Left lung (tissue), 10 donors: ENCODE results near the gene EDIL3. TPM values are rescaled to one million over a fixed set of nuclear protein-coding genes. Genes with fewer than 3 reads are reported as not detected.

Source experiments
- ATAC-seq: fragments of 200-7000 bp; cut with Tn5 transposase; one replicate; pipeline ENCODE4 v1.9.1; 2020; ENCODE audit warnings: moderate library complexity
- DNase-seq, 4 donors: peaks; one replicate each; pipeline ENCODE4 v3.0.0-alpha.2; 2013 to 2020
- H3K27ac ChIP-seq, 2 donors: fragments of 200-600 bp; sonication (generic) in 1 of 2; one replicate each; pipeline versions ENCODE4 v1.5.0 to v1.8.0; 2020 to 2021
- H3K27me3 ChIP-seq, 2 donors: fragments of 200-600 bp; sonication (generic) in 1 of 2; one replicate each; pipeline versions ENCODE4 v1.5.0 to v1.8.0; 2020 to 2021
- H3K36me3 ChIP-seq, 2 donors: fragments of 200-600 bp; sonication (generic) in 1 of 2; one replicate each; pipeline versions ENCODE4 v1.5.0 to v1.8.0; 2020 to 2021
- H3K4me1 ChIP-seq, 2 donors: fragments of 200-600 bp; one replicate each; pipeline ENCODE4 v1.8.0; 2021
- H3K4me3 ChIP-seq, 2 donors: fragments of 200-600 bp; sonication (generic) in 1 of 2; one replicate each; pipeline versions ENCODE4 v1.5.0 to v1.8.0; 2020 to 2021; ENCODE audit warnings: mild to moderate bottlenecking in 1 of 2
- H3K9me3 ChIP-seq, 2 donors: fragments of 200-600 bp; sonication (generic) in 1 of 2; one replicate each; pipeline versions ENCODE4 v1.5.0 to v1.8.0; 2020 to 2021
- CTCF ChIP-seq, 2 donors: fragments of 200-600 bp; sonication (generic) in 1 of 2; IDR thresholded peaks; one replicate each; pipeline versions ENCODE4 v1.5.0 to v1.8.0; 2021; ENCODE audit warnings: antibody characterized with exemption in 2 of 2
- intact Hi-C, 2 donors: fragments of 100-400 bp; cut with DNase I; formaldehyde crosslinking; loops; one replicate each; pipeline versions ENCODE4 v1.11.2 to v1.14.2; 2022
- polyA plus RNA-seq, 6 donors: library from polyadenylated mRNA; unstranded; fragments of 120-200 nt; gene quantifications; one replicate each; pipeline ENCODE4 v1.2.1, GENCODE V29; 2013; ENCODE audit not compliant: insufficient read length in 6 of 6
- total RNA-seq, 2 donors: library from RNA; stranded (reverse); fragmentation: NEBNext Ultra II Directional; extraction: Animal tissue kit (Norgen Biotek cat#: 25700); gene quantifications; one replicate each; pipeline ENCODE4 v1.2.1, GENCODE V29; 2021
- donor health status: DM: no; HTN: yes; CAD: no.
- donor health status: DM: no; HTN: no; CAD: no.

EDIL3 gene
- total and polyA plus RNA-seq, 8 donors = 20.6 to 59.9 (median 42.3) TPM

- no peaks in the 10 kb centered on the region for H3K27me3 ChIP-seq
- no peak for ATAC-seq
- no peak for DNase-seq
- intact Hi-C loops = no loop called here
- H3K4me3 ChIP-seq = no peak overlapping the region
- H3K36me3 ChIP-seq = no peaks in the 10 kb centered on the region
- H3K9me3 ChIP-seq = no peaks in the 10 kb centered on the region
- TF ChIP-seq CTCF (IDR thresholded peaks at IDR 0.05) = no peak
- no peak overlapping the region for H3K27ac ChIP-seq
- H3K4me1 ChIP-seq = no peaks in the 10 kb centered on the region
Measured at GRCh38 chr5:84213861-84214260, 170.8 kb downstream of the EDIL3 start.

- Histone ChIP-seq H3K9me3 (no peaks in the 10 kb centered on the region), H3K4me3 (no peak overlapping the region), H3K36me3 (no peaks in the 10 kb centered on the region), H3K27me3 (no peaks in the 10 kb centered on the region), H3K4me1 (no peaks in the 10 kb centered on the region), H3K27ac (no peak overlapping the region)
- DNase-seq (no peak), ATAC-seq (no peak)
- TF ChIP-seq CTCF (IDR thresholded peaks at IDR 0.05) = no peak
- intact Hi-C loops = no loop called here
Measured at GRCh38 chr5:84213212-84213611, 171.5 kb downstream of the EDIL3 start.

- DNase-seq = no peak
- TF ChIP-seq CTCF (IDR thresholded peaks at IDR 0.05) = no peak
Measured at GRCh38 chr5:84204772-84205171, 179.9 kb downstream of the EDIL3 start.

DNA sequence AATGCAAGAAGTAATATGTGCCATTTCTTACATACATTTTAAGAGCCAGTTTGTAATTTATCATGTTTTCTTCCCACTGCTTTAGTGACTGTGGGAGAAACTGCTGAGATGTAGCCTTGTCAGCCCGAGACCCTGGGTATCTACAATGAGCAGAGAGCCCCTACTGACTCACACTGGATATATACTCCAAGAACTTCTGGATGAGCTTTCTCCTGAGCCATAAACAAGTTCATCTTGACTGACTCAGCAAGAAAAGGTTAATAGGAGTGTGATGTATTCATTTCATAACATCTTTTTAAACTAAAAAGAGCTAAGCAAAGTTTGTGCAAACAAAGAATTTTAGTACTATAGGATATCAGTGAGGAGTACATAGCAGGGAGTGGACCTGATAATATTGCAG, 182.5 kb downstream of the EDIL3 start:
- Histone ChIP-seq H3K4me1 (no peaks in the 10 kb centered on the region), H3K9me3 (no peaks in the 10 kb centered on the region), H3K27ac (no peak overlapping the region), H3K27me3 (no peaks in the 10 kb centered on the region), H3K36me3 (no peaks in the 10 kb centered on the region), H3K4me3 (no peak overlapping the region)
- no peak for TF ChIP-seq CTCF (IDR thresholded peaks at IDR 0.05)
- intact Hi-C loops = no loop called here
- DNase-seq = no peak
- no peak for ATAC-seq

More at GRCh38 chr5:84204772-84205171, 179.9 kb downstream of the EDIL3 start:
- H3K4me1 ChIP-seq = no peaks in the 10 kb centered on the region
- no peaks in the 10 kb centered on the region for H3K36me3 ChIP-seq
- no peak overlapping the region for H3K27ac ChIP-seq
- no peak overlapping the region for H3K4me3 ChIP-seq
- no peaks in the 10 kb centered on the region for H3K9me3 ChIP-seq
- intact Hi-C loops = no loop called here
- no peak for ATAC-seq
- H3K27me3 ChIP-seq = no peaks in the 10 kb centered on the region

DNA sequence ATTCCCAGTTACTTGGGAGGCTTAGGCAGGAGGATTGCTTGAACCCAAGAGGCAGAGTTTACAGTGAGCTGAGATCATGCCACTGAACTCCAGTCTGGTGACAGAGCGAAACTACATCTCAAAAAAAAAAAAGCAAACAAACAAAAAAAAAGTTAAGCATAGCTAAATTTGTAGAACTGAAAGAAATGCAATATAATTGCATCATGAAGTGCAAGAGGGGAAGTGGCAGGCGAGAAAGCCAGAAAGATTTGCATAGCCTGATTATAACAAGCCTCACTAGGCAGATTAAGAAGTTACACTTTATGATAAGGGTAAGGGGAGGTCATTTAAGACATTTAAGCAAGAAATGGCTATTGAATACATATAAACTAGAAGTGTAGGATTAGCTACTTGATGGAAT, 187.1 kb downstream of the EDIL3 start:
- Histone ChIP-seq H3K4me3 (no peak overlapping the region), H3K27me3 (no peaks in the 10 kb centered on the region), H3K4me1 (no peaks in the 10 kb centered on the region), H3K36me3 (no peaks in the 10 kb centered on the region), H3K9me3 (no peaks in the 10 kb centered on the region), H3K27ac (no peak overlapping the region)
- DNase-seq (no peak), ATAC-seq (no peak)
- TF ChIP-seq CTCF (IDR thresholded peaks at IDR 0.05) = no peak
- intact Hi-C loops = no loop called here
